WTC11 (cell line): ENCODE data around the gene TGFBR1. TPM values are rescaled to one million over a fixed set of nuclear protein-coding genes. Genes with fewer than 3 reads are reported as not detected.

Experiments used
- ATAC-seq: fragments of 200-7000 bp; cut with Tn5 transposase; 2 replicates; pipeline ENCODE4 v1.10.0; 2021; ENCODE audit warnings: mild to moderate bottlenecking, moderate library complexity
- CTCF ChIA-PET: fragments of 300-600 bp; sonication (Branson Sonifier 250); formaldehyde crosslinking; loops from one replicate; lab custom pipeline; 2021; ENCODE audit warnings: antibody characterized with exemption; lab: Charles Lee
- POLR2A ChIA-PET: fragments of 350-600 bp; sonication (Branson Sonifier 250); formaldehyde crosslinking; loops from one replicate; lab custom pipeline; 2021; ENCODE audit warnings: antibody characterized with exemption; lab: Charles Lee
- DNase-seq: peaks from one replicate; pipeline ENCODE4 v3.0.0; 2021; ENCODE audit warnings: low spot score
- H3K27ac Mint-ChIP-seq: 2 replicates; pipeline ENCODE4 v1.8.0; 2021; ENCODE audit warnings: mixed read lengths
- H3K27me3 Mint-ChIP-seq: 2 replicates; pipeline ENCODE4 v1.8.0; 2021; ENCODE audit warnings: low read depth, mild to moderate bottlenecking, moderate library complexity, mixed read lengths
- H3K36me3 Mint-ChIP-seq: 2 replicates; pipeline ENCODE4 v1.8.0; 2021; ENCODE audit warnings: mixed read lengths
- H3K4me1 Mint-ChIP-seq: 2 replicates; pipeline ENCODE4 v1.8.0; 2022; ENCODE audit warnings: mixed read lengths
- H3K4me3 Mint-ChIP-seq: 2 replicates; pipeline ENCODE4 v1.8.0; 2021; ENCODE audit warnings: mild to moderate bottlenecking, moderate library complexity, mixed read lengths
- H3K9me3 Mint-ChIP-seq: 2 replicates; pipeline ENCODE4 v1.8.0; 2021; ENCODE audit warnings: mixed read lengths
- ESRRA ChIP-seq: sonication (generic); formaldehyde crosslinking; IDR thresholded peaks from 2 replicates; pipeline ENCODE4 v1.8.1; 2022; ENCODE audit warnings: mild to moderate bottlenecking, missing genetic modification reagents, borderline replicate concordance
- GTF2I ChIP-seq: fragments of 250-450 bp; sonication (Bioruptor Pico); conservative IDR thresholded peaks from 2 replicates; pipeline ENCODE4 v1.4.0; 2021; ENCODE audit warnings: mild to moderate bottlenecking
- JAZF1 ChIP-seq: fragments of 250-450 bp; sonication (Bioruptor Pico); IDR thresholded peaks from 2 replicates; pipeline ENCODE4 v1.9.0; 2021; ENCODE audit warnings: moderate library complexity, mild to moderate bottlenecking, inconsistent platforms
- MXD4 ChIP-seq: fragments of 250-450 bp; sonication (Bioruptor Pico); IDR thresholded peaks from 2 replicates; pipeline ENCODE4 v1.8.0; 2021; ENCODE audit warnings: mild to moderate bottlenecking, moderate library complexity, borderline replicate concordance
- NR2C2 ChIP-seq: sonication (generic); formaldehyde crosslinking; IDR thresholded peaks from 2 replicates; pipeline ENCODE4 v1.8.0; 2022; ENCODE audit warnings: mild to moderate bottlenecking, missing genetic modification reagents
- RORB ChIP-seq: fragments of 250-450 bp; sonication (Bioruptor Pico); IDR thresholded peaks from 2 replicates; pipeline ENCODE4 v1.9.0; 2021; ENCODE audit warnings: mild to moderate bottlenecking
- SMAD4 ChIP-seq: sonication (generic); formaldehyde crosslinking; IDR thresholded peaks from 2 replicates; pipeline ENCODE4 v1.8.0; 2022; ENCODE audit warnings: mild to moderate bottlenecking, missing genetic modification reagents
- TCF7 ChIP-seq: sonication (generic); formaldehyde crosslinking; IDR thresholded peaks from 2 replicates; pipeline ENCODE4 v1.8.0; 2022; ENCODE audit warnings: mild to moderate bottlenecking, low read depth, missing genetic modification reagents, moderate library complexity
- TEAD1 ChIP-seq: sonication (generic); formaldehyde crosslinking; IDR thresholded peaks from 2 replicates; pipeline ENCODE4 v1.8.0; 2022; ENCODE audit warnings: mild to moderate bottlenecking, missing genetic modification reagents
- TP53 ChIP-seq: sonication (generic); formaldehyde crosslinking; IDR thresholded peaks from 2 replicates; pipeline ENCODE4 v1.8.1; 2023; ENCODE audit warnings: mild to moderate bottlenecking, missing genetic modification reagents
- ZNF671 ChIP-seq: fragments of 250-450 bp; sonication (Bioruptor Pico); IDR thresholded peaks from 2 replicates; pipeline ENCODE4 v1.8.0; 2021; ENCODE audit warnings: mild to moderate bottlenecking
- total RNA-seq: library from RNA; stranded (reverse); gene quantifications from 3 replicates; pipeline ENCODE4 v1.2.3, GENCODE V29; 2021
- TF ChIP-seq, protein P1 (sequence below): sonication (generic); formaldehyde crosslinking; IDR thresholded peaks from 2 replicates; pipeline ENCODE4 v1.8.1; 2023; ENCODE audit warnings: mild to moderate bottlenecking, missing genetic modification reagents, borderline replicate concordance
- TF ChIP-seq, protein P2 (sequence below): sonication (generic); formaldehyde crosslinking; IDR thresholded peaks from 2 replicates; pipeline ENCODE4 v1.8.1; 2023; ENCODE audit warnings: mild to moderate bottlenecking, missing genetic modification reagents, moderate library complexity
- TF ChIP-seq, protein P3 (sequence below): sonication (generic); formaldehyde crosslinking; IDR thresholded peaks from 2 replicates; pipeline ENCODE4 v1.8.1; 2023; ENCODE audit warnings: mild to moderate bottlenecking, missing genetic modification reagents
- TF ChIP-seq, protein P4 (sequence below): fragments of 250-450 bp; sonication (Bioruptor Pico); IDR thresholded peaks from 2 replicates; pipeline ENCODE4 v1.9.0; 2021; ENCODE audit warnings: mild to moderate bottlenecking
- TF ChIP-seq, protein P5 (sequence below): fragments of 250-450 bp; sonication (Bioruptor Pico); IDR thresholded peaks from 2 replicates; pipeline ENCODE4 v1.9.0; 2021; ENCODE audit warnings: moderate library complexity, mild to moderate bottlenecking, inconsistent platforms, borderline replicate concordance
- TF ChIP-seq, protein P6 (sequence below): sonication (generic); formaldehyde crosslinking; IDR thresholded peaks from 2 replicates; pipeline ENCODE4 v1.8.1; 2022; ENCODE audit warnings: missing genetic modification reagents, borderline replicate concordance

The TGFBR1 gene
- total RNA-seq, 1 experiment from 2014 or later = 42.4 TPM

DNA sequence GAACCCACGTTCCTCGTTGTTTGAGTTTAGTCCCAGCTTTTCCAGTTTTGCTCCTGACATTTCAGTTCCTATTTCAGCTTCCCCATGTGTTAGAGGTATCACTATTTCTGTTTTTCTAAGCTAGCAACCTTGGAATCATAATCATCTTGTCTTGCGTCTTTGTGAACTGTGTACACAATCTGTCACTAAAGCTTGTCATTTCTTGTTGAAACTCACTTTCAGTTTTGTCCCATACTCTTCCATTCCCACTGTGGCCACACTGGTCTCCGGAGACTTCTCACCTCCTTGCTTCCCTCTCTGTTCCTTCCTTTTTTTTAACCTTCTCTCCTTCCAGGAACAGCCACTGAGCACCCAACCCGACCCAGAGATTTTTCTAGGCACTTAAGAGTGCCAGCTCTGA is 36.9 kb downstream of the TGFBR1 start (continued):
- TF ChIP-seq, protein P1, sequence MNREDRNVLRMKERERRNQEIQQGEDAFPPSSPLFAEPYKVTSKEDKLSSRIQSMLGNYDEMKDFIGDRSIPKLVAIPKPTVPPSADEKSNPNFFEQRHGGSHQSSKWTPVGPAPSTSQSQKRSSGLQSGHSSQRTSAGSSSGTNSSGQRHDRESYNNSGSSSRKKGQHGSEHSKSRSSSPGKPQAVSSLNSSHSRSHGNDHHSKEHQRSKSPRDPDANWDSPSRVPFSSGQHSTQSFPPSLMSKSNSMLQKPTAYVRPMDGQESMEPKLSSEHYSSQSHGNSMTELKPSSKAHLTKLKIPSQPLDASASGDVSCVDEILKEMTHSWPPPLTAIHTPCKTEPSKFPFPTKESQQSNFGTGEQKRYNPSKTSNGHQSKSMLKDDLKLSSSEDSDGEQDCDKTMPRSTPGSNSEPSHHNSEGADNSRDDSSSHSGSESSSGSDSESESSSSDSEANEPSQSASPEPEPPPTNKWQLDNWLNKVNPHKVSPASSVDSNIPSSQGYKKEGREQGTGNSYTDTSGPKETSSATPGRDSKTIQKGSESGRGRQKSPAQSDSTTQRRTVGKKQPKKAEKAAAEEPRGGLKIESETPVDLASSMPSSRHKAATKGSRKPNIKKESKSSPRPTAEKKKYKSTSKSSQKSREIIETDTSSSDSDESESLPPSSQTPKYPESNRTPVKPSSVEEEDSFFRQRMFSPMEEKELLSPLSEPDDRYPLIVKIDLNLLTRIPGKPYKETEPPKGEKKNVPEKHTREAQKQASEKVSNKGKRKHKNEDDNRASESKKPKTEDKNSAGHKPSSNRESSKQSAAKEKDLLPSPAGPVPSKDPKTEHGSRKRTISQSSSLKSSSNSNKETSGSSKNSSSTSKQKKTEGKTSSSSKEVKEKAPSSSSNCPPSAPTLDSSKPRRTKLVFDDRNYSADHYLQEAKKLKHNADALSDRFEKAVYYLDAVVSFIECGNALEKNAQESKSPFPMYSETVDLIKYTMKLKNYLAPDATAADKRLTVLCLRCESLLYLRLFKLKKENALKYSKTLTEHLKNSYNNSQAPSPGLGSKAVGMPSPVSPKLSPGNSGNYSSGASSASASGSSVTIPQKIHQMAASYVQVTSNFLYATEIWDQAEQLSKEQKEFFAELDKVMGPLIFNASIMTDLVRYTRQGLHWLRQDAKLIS = no peak
- no peak for TF ChIP-seq GTF2I (CRISPR knock-in tag)
- no peak for TF ChIP-seq ESRRA (CRISPR knock-in tag)
- TF ChIP-seq, protein P2, sequence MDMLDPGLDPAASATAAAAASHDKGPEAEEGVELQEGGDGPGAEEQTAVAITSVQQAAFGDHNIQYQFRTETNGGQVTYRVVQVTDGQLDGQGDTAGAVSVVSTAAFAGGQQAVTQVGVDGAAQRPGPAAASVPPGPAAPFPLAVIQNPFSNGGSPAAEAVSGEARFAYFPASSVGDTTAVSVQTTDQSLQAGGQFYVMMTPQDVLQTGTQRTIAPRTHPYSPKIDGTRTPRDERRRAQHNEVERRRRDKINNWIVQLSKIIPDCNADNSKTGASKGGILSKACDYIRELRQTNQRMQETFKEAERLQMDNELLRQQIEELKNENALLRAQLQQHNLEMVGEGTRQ (CRISPR knock-in tag) = no peak
- no peak for TF ChIP-seq TCF7 (CRISPR knock-in tag)
- no peak for TF ChIP-seq SMAD4 (CRISPR knock-in tag)

DNA sequence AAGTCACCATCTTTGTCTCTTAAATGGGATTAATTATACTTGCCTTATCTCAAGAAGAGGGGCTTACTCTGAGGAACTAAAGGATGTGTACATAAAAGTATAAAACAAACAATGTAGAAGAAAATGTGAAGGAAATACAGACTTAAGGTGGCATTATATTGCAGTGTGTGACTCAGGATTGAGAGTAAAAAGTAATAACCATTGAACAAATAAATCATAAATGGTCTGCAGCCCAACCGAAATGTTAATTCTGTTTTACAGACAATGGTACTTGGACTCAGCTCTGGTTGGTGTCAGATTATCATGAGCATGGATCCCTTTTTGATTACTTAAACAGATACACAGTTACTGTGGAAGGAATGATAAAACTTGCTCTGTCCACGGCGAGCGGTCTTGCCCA is 37.4 kb downstream of the TGFBR1 start:
- Mint-ChIP-seq H3K4me1 (peaks cover 4% of the 10 kb centered on the region), H3K4me3 (no peak overlapping the region), H3K9me3 (no peaks in the 10 kb centered on the region), H3K36me3 (peaks cover 49% of the 10 kb centered on the region), H3K27ac (no peak overlapping the region), H3K27me3 (no peaks in the 10 kb centered on the region)
- TF ChIP-seq MXD4 (CRISPR knock-in tag) (no peak), JAZF1 (CRISPR knock-in tag) (no peak), NR2C2 (CRISPR knock-in tag) (no peak), ESRRA (CRISPR knock-in tag) (no peak), TP53 (no peak), TEAD1 (CRISPR knock-in tag) (no peak)
- TF ChIP-seq, protein P3, sequence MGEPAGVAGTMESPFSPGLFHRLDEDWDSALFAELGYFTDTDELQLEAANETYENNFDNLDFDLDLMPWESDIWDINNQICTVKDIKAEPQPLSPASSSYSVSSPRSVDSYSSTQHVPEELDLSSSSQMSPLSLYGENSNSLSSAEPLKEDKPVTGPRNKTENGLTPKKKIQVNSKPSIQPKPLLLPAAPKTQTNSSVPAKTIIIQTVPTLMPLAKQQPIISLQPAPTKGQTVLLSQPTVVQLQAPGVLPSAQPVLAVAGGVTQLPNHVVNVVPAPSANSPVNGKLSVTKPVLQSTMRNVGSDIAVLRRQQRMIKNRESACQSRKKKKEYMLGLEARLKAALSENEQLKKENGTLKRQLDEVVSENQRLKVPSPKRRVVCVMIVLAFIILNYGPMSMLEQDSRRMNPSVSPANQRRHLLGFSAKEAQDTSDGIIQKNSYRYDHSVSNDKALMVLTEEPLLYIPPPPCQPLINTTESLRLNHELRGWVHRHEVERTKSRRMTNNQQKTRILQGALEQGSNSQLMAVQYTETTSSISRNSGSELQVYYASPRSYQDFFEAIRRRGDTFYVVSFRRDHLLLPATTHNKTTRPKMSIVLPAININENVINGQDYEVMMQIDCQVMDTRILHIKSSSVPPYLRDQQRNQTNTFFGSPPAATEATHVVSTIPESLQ (CRISPR knock-in tag) = no peak
- TF ChIP-seq, protein P4, sequence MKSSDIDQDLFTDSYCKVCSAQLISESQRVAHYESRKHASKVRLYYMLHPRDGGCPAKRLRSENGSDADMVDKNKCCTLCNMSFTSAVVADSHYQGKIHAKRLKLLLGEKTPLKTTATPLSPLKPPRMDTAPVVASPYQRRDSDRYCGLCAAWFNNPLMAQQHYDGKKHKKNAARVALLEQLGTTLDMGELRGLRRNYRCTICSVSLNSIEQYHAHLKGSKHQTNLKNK = no peak
- ATAC-seq = no peak
- no peak for DNase-seq
- POLR2A ChIA-PET = no interaction called here
- CTCF ChIA-PET = interaction anchor here (2.3 kb wide), 1 partner anchor 167 kb away, joined by 14 read pairs; no protein-coding TSS in a partner anchor

DNA sequence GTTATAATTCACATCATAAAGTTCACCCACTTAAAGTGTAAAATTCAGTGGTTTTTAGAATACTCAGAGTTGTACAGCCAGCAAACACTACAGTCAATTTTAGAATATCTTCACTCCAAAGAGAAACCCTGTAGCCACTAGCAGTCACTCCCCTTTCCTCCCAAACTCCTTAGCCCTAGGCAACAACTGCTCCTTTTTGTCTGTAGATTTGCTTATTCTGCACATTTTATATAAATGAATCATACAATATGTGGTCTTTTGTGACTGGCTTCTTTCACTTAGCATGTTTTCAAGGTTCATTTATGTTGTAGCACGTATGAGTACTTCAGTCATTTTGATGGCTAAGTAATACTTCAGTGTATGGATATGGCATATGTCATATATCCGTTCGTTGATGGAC is 38.7 kb downstream of the TGFBR1 start:
- Mint-ChIP-seq H3K27me3 (no peaks in the 10 kb centered on the region), H3K27ac (no peak overlapping the region), H3K4me3 (no peak overlapping the region), H3K9me3 (no peaks in the 10 kb centered on the region), H3K36me3 (peaks cover 50% of the 10 kb centered on the region), H3K4me1 (peaks cover 4% of the 10 kb centered on the region)
- ChIA-PET CTCF (no interaction called here), POLR2A (no interaction called here)
- TF ChIP-seq, protein P2 (CRISPR knock-in tag) = no peak
- no peak for ATAC-seq
- no peak for DNase-seq

DNA sequence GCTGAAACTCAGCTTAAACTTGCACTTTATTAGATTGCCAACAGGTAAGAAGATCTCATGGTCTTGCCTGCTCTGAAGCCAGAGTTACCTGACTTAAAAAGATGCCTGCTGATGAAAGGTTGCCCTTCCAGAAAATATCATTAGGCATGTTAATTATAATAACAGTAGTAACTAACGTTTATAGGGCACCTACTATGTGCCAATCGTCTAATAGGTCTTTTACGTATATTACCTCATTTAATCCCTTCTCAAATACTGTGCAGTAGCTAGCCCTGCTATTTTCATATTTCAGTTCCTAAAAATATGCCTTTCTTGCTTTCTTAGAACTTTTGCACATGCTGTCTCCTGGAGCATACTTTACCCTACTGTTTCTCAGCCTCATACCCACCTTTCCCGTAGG is 40.1 kb downstream of the TGFBR1 start:
- ATAC-seq (no peak), DNase-seq (no peak)
- Mint-ChIP-seq H3K27ac (no peak overlapping the region), H3K4me3 (no peak overlapping the region), H3K27me3 (no peaks in the 10 kb centered on the region), H3K9me3 (no peaks in the 10 kb centered on the region), H3K4me1 (peaks cover 13% of the 10 kb centered on the region), H3K36me3 (peaks cover 50% of the 10 kb centered on the region)
- ChIA-PET POLR2A (no interaction called here), CTCF (no interaction called here)
- no peak for TF ChIP-seq SMAD4 (CRISPR knock-in tag)
- TF ChIP-seq GTF2I (CRISPR knock-in tag) = no peak
- TF ChIP-seq, protein P5, sequence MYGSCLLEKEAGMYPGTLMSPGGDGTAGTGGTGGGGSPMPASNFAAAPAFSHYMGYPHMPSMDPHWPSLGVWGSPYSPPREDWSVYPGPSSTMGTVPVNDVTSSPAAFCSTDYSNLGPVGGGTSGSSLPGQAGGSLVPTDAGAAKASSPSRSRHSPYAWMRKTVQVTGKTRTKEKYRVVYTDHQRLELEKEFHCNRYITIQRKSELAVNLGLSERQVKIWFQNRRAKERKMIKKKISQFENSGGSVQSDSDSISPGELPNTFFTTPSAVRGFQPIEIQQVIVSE (CRISPR knock-in tag) = no peak
- TF ChIP-seq ZNF671 = no peak
- TF ChIP-seq, protein P6, sequence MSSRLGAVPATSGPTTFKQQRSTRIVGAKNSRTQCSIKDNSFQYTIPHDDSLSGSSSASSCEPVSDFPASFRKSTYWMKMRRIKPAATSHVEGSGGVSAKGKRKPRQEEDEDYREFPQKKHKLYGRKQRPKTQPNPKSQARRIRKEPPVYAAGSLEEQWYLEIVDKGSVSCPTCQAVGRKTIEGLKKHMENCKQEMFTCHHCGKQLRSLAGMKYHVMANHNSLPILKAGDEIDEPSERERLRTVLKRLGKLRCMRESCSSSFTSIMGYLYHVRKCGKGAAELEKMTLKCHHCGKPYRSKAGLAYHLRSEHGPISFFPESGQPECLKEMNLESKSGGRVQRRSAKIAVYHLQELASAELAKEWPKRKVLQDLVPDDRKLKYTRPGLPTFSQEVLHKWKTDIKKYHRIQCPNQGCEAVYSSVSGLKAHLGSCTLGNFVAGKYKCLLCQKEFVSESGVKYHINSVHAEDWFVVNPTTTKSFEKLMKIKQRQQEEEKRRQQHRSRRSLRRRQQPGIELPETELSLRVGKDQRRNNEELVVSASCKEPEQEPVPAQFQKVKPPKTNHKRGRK (CRISPR knock-in tag) = no peak
- no peak for TF ChIP-seq TP53
- no peak for TF ChIP-seq RORB
